CD4-positive, alpha-beta T cell (primary cell): Measurements from ENCODE around the gene MAST2. TPM values are rescaled to one million over a fixed set of nuclear protein-coding genes. Genes with fewer than 3 reads are reported as not detected.
"Not testable (repeated sequence)": the region's sequence is repeated elsewhere in the genome, so short reads cannot be mapped to it uniquely, and the experiment has no call there.

ENCODE experiments used
- ATAC-seq: fragments of 200-7000 bp; cut with Tn5 transposase; one replicate; pipeline ENCODE4 v1.10.0; 2022; ENCODE audit warnings: mild to moderate bottlenecking; ENCODE audit not compliant: poor library complexity
- CTCF ChIA-PET: fragments of 350-600 bp; sonication (Branson Sonifier 250); formaldehyde crosslinking; loops from one replicate; lab custom pipeline; 2021; ENCODE audit warnings: antibody characterized with exemption, inconsistent platforms; lab: Charles Lee
- POLR2A ChIA-PET: fragments of 350-600 bp; sonication (Branson Sonifier 250); formaldehyde crosslinking; loops from one replicate; lab custom pipeline; 2021; ENCODE audit warnings: antibody characterized with exemption, inconsistent platforms; lab: Charles Lee
- DNase-seq, 14 experiments: peaks; one replicate each; pipeline ENCODE4 v3.0.0-alpha.2; 2013 to 2020; ENCODE audit warnings: mixed read lengths in 2 of 14
- H3K27ac ChIP-seq, 2 donors: one replicate each; pipeline versions ENCODE4 v1.5.1 to v1.7.0; 2013; ENCODE audit warnings: low read length in 2 of 2, low read depth in 1 of 2, mild to moderate bottlenecking in 1 of 2
- H3K27me3 ChIP-seq, 2 experiments: 1 replicate in 1 of 2; 2 replicates in 1 of 2; pipeline versions ENCODE4 v1.6.1 to v1.7.0; 2013; ENCODE audit warnings: low read length in 2 of 2, control low read depth in 1 of 2, mild to moderate bottlenecking in 1 of 2, moderate library complexity in 1 of 2; ENCODE audit not compliant: insufficient read depth in 2 of 2, control insufficient read depth in 1 of 2
- H3K36me3 ChIP-seq: one replicate; pipeline ENCODE4 v1.6.1; 2013; ENCODE audit warnings: low read length, control low read depth; ENCODE audit not compliant: insufficient read depth
- H3K4me1 ChIP-seq: one replicate; pipeline ENCODE4 v1.6.1; 2013; ENCODE audit warnings: low read length, control low read depth; ENCODE audit not compliant: insufficient read depth
- H3K4me3 ChIP-seq: one replicate; pipeline ENCODE4 v1.5.1; 2013; ENCODE audit warnings: mild to moderate bottlenecking, low read length, moderate library complexity
- H3K9me3 ChIP-seq, 2 experiments: 1 replicate in 1 of 2; 2 replicates in 1 of 2; pipeline versions ENCODE4 v1.6.1 to v1.7.0; 2013; ENCODE audit warnings: low read length in 2 of 2, mild to moderate bottlenecking in 2 of 2, control low read depth in 1 of 2, moderate library complexity in 1 of 2; ENCODE audit not compliant: control insufficient read depth in 1 of 2, insufficient read depth in 1 of 2
- H3K27ac Mint-ChIP-seq: one replicate; pipeline ENCODE4 v1.8.0; 2020; ENCODE audit warnings: mixed read lengths
- H3K27me3 Mint-ChIP-seq: one replicate; pipeline ENCODE4 v1.8.0; 2021; ENCODE audit warnings: mixed read lengths
- H3K36me3 Mint-ChIP-seq: one replicate; pipeline ENCODE4 v1.8.0; 2021; ENCODE audit warnings: low read depth, mixed read lengths
- H3K4me1 Mint-ChIP-seq: one replicate; pipeline ENCODE4 v1.8.0; 2021; ENCODE audit warnings: low read depth, mixed read lengths
- H3K4me3 Mint-ChIP-seq: one replicate; pipeline ENCODE4 v1.8.0; 2020; ENCODE audit warnings: mild to moderate bottlenecking, mixed read lengths
- H3K9me3 Mint-ChIP-seq: one replicate; pipeline ENCODE4 v1.8.0; 2020; ENCODE audit warnings: mixed read lengths
- CTCF ChIP-seq: fragments of 200-600 bp; IDR thresholded peaks from one replicate; pipeline ENCODE4 v1.8.0; 2022; ENCODE audit warnings: antibody characterized with exemption, mild to moderate bottlenecking
- intact Hi-C, 2 experiments: fragments of 100-400 bp; cut with DNase I in 1 of 2; cut with micrococcal nuclease in 1 of 2; formaldehyde crosslinking; loops; one replicate each; pipeline versions ENCODE4 v1.15.1 to v1.9.0; 2023 to 2025; cut with DNase I, micrococcal nuclease
- total RNA-seq, 174 experiments: library from RNA in 2 of 174; stranded (reverse) in 2 of 174; gene quantifications; one replicate each; pipeline ENCODE4 v1.2.3 and lab custom pipeline; 2021 to 2026

MAST2 gene
- total RNA-seq, 2 experiments from 2014 or later: 5.7 to 6.5 TPM

DNA sequence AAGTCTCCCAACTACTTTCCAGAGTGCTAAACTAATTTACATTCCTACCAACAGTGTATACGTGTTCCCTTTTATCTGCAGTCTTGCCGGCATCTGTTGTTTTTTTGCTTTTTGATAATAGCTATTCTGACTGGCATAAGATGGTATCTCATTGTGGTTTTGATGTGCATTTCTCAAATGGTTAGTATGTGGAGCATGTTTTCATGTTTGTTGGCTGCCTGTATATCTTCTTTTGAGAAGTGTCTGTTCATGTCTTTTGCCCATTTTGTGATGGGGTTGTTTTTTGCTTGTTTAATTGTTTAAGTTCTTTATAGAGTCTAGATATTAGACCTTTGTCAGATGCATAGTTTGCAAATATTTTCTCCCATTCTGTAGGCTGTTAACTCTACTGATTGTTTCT lies 46.6 kb downstream of the MAST2 start:
- H3K27ac ChIP-seq: no peak overlapping the region
- TF ChIP-seq CTCF: no peak
- H3K9me3 ChIP-seq: peaks cover 0 to 5% of the 10 kb centered on the region in 2 experiments
- H3K4me3 Mint-ChIP-seq: no peak overlapping the region
- H3K4me1 ChIP-seq: no peaks in the 10 kb centered on the region
- H3K4me3 ChIP-seq: no peak overlapping the region
- DNase-seq (no peak), ATAC-seq (no peak)
- peaks cover 25% of the 10 kb centered on the region for H3K36me3 Mint-ChIP-seq
- intact Hi-C loops: no loop called here
- no peaks in the 10 kb centered on the region for H3K36me3 ChIP-seq
- no peak overlapping the region for H3K27ac Mint-ChIP-seq
- H3K27me3 Mint-ChIP-seq: no peaks in the 10 kb centered on the region
- CTCF ChIA-PET: no interaction called here
- H3K27me3 ChIP-seq: no peaks in the 10 kb centered on the region
- POLR2A ChIA-PET: no interaction called here
- no peaks in the 10 kb centered on the region for H3K4me1 Mint-ChIP-seq
- H3K9me3 Mint-ChIP-seq: peaks cover 4% of the 10 kb centered on the region

- Histone ChIP-seq H3K9me3 (peaks cover 0 to under 1% of the 10 kb centered on the region in 2 experiments), H3K36me3 (no peaks in the 10 kb centered on the region), H3K27me3 (no peaks in the 10 kb centered on the region), H3K27ac (no peak overlapping the region), H3K4me1 (no peaks in the 10 kb centered on the region), H3K4me3 (no peak overlapping the region)
- peaks cover 4% of the 10 kb centered on the region for H3K9me3 Mint-ChIP-seq
- H3K4me3 Mint-ChIP-seq: no peak overlapping the region
- DNase-seq (no peak), ATAC-seq (no peak)
- no peak overlapping the region for H3K27ac Mint-ChIP-seq
- H3K27me3 Mint-ChIP-seq: no peaks in the 10 kb centered on the region
- intact Hi-C loops: no loop called here
- TF ChIP-seq CTCF: no peak
- no peaks in the 10 kb centered on the region for H3K4me1 Mint-ChIP-seq
- peaks cover 14% of the 10 kb centered on the region for H3K36me3 Mint-ChIP-seq
- ChIA-PET CTCF (no interaction called here), POLR2A (no interaction called here)
Observed at GRCh38 chr1:45854724-45855123, 51.3 kb downstream of the MAST2 start.

GRCh38 chr1:45857101-45857700 lies 53.8 kb downstream of the MAST2 start:
- Histone ChIP-seq H3K27me3 (no peaks in the 10 kb centered on the region), H3K4me1 (no peaks in the 10 kb centered on the region), H3K27ac (no peak overlapping the region), H3K36me3 (no peaks in the 10 kb centered on the region), H3K4me3 (no peak overlapping the region), H3K9me3 (no peaks in the 10 kb centered on the region)
- DNase-seq: no peak
- Mint-ChIP-seq H3K4me3 (no peak overlapping the region), H3K27me3 (no peaks in the 10 kb centered on the region), H3K9me3 (no peaks in the 10 kb centered on the region), H3K36me3 (no peaks in the 10 kb centered on the region), H3K27ac (no peak overlapping the region), H3K4me1 (no peaks in the 10 kb centered on the region)
- no peak for ATAC-seq
- CTCF ChIA-PET: no interaction called here
- intact Hi-C loops: no loop called here
- TF ChIP-seq CTCF: no peak
- POLR2A ChIA-PET: no interaction called here

DNA sequence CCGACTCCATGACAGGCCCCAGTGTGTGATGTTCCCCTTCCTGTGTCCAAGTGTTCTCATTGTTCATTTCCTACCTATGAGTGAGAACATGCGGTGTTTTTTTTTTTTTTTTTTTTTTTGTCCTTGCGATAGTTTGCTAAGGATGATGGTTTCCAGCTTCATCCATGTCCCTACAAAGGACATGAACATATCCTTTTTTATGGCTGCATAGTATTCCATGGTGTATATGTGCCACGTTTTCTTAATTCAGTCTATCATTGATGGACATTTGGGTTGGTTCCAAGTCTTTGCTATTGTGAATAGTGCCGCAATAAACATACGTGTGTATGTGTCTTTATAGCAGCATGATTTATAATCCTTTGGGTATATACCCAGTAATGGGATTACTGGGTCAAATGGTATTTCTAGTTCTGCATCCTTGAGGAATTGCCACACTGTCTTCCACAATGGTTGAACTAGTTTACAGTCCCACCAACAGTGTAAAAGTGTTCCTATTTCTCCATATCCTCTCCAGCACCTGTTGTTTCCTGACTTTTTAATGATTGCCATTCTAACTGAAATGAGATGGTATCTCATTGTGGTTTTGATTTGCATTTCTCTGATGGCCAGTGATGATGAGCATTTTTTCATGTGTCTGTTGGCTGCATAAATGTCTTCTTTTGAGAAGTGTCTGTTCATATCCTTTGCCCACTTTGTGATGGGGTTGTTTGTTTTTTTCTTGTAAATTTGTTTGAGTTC lies 54.5 kb downstream of the MAST2 start:
- POLR2A ChIA-PET, H3K27me3 Mint-ChIP-seq, H3K4me3 ChIP-seq, H3K4me3 Mint-ChIP-seq, DNase-seq, H3K9me3 Mint-ChIP-seq, H3K27me3 ChIP-seq, H3K36me3 ChIP-seq, H3K4me1 ChIP-seq, H3K4me1 Mint-ChIP-seq, intact Hi-C loops, H3K27ac ChIP-seq, H3K36me3 Mint-ChIP-seq, CTCF ChIA-PET, H3K9me3 ChIP-seq, H3K27ac Mint-ChIP-seq, ATAC-seq: not testable (repeated sequence)
